Hematopoietic multipotent progenitor cell treated with erythropoietin and hydrocortisone succinate and interleukin-3 and kit ligand, for 6 days (in vitro differentiated cells): ENCODE measurements around the gene NAGPA.

Experiments
- DNase-seq: peaks from one replicate; pipeline ENCODE4 v3.0.0-alpha.2; 2015

The NAGPA gene

GRCh38 chr16:5027086-5027485 lies 6.6 kb downstream of the NAGPA start:
- DNase-seq, result no peak

- no peak for DNase-seq
Measured at GRCh38 chr16:5026664-5027063, 7.1 kb downstream of the NAGPA start.

GRCh38 chr16:5025171-5025632 lies 8.5 kb downstream of the NAGPA start:
- peak; percentile 58 for DNase-seq

GRCh38 chr16:5024632-5025031 lies 9.1 kb downstream of the NAGPA start:
- DNase-seq, result peak; percentile 59

GRCh38 chr16:5022521-5022920 lies 11.2 kb downstream of the NAGPA start:
- DNase-seq, result no peak

DNA sequence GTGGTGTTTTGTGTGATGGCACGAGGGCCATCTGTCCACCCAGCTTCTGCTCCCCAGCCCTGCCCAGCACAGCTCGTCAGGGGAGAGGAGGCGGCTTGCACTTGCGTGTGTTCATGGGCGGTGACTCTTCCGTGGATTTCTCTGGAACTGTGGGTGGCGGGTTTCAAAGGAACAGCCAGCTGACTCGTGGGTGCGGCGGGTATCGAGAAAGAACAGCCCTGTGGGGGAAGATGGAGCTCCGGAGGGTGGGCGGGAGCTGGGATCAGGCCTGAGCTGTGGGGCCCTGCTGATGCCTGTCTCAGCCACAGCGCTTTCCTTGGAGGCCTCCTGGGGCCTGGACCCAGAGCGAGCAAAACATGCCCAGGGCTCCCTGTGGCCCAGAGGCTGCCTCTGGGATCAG lies 13.2 kb downstream of the NAGPA start:
- DNase-seq, result no peak

- no peak for DNase-seq
Measured at GRCh38 chr16:5019775-5020174, 14.0 kb downstream of the NAGPA start.

- no peak for DNase-seq
Measured at GRCh38 chr16:5018793-5019192, 14.9 kb downstream of the NAGPA start.

GRCh38 chr16:5017678-5017969 lies 16.1 kb downstream of the NAGPA start:
- no peak for DNase-seq

GRCh38 chr16:5016967-5017677 lies 16.6 kb downstream of the NAGPA start:
- no peak for DNase-seq

DNA sequence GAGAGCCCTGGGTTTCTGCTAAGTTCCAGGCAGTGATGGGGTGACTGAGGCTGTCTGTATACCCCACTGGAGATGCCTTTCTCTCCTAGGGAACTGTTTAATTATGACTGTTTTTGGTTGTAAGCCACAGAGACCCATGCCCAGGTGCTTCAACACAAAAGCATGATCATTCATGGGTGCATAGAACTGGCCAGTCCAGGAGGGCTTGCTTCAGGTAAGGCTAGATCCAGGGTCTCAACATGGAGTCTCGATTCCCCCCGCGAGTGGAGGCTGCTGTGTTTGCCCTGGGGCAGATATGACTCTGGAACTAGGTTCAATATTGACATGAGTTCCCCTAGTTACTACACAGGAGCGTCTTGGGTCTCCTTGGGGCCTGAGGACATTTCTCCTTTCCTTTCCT lies 17.8 kb downstream of the NAGPA start:
- no peak for DNase-seq

DNA sequence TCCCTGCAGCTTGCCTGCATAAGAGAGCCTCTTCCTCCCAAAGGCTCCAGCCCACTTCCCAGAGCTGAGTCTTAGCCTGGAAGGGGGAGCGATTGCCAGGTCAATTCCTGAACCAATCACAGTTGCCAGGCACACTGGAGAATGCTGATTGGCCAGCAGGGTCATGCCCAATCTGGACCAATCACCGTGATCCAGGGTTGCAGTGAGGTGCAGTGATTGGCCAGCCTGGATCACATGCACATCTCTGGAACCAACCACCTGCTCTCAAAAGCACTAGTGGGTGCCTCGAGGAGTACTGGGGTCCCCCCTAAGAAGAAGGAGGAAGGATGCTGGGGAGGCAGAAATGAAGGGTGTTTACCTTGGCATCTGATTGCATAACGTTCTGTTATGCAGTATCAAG lies 18.4 kb downstream of the NAGPA start:
- DNase-seq, result no peak

- no peak for DNase-seq
Measured at GRCh38 chr16:5012887-5013286, 20.8 kb downstream of the NAGPA start.

GRCh38 chr16:5011637-5012036 lies 22.1 kb downstream of the NAGPA start:
- no peak for DNase-seq

GRCh38 chr16:5010576-5011329 lies 23.0 kb downstream of the NAGPA start:
- no peak for DNase-seq

DNA sequence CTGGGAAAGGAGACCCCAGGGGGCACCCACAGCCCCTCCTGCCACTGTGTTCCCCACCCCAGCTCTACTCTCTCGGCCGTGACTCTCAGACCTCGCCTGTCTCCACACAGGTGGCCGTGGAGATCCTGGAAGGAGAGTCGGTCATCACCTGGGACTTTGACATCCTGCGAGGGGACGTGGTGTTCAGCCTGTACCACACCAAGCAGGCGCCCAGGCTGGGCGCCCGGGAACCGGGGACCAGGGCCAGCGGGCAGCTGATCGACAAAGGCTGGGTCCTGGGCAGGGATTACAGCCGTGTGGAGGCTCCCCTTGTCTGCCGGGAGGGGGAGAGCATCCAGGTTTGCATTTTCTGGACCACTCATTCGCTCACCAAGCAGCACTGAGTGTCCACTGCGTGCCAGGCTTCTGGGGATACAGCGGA lies 25.4 kb downstream of the NAGPA start:
- DNase-seq, result no peak

- DNase-seq, result no peak
Measured at GRCh38 chr16:5007256-5007655, 26.5 kb downstream of the NAGPA start.

DNA sequence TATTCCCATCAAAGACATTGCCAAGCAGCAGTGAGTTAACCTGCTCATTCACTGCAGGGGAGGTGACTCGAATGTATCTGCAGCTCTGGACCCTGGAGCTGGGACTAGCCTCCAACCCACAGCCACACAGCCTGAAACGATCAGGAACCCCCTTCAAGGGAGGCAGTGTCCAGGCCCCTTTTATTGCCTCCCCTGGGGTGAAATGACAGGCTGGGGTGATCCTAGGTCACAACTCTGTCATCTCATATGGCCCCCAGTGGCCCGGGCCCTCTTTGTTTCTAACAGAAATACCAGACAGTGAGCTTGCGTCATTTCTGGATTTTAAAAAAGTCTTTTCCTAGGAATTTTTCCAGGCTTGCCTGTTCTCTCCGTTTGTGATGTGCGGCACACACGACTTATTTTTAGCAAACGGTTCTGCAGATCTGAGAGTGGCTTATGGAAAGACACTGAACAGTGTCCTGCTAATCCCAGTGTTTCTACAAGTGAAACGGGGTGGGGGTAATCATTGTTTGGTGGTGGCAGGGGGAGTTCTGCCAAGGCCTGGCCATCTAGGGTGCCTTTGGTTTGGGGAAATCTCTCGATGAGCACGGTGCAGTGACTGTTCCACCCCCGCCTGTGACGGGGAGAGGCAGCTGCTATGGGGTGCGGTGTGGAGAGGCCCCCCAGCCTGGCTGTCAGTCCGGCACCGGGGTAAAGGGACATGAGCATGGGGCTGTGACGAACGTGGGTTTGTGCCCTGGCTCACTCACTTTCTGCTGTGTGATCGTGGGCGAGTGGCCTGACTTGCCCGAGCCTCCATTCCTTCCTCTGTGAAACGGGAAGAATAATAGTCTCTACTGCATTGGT lies 27.2 kb downstream of the NAGPA start:
- no peak for DNase-seq

DNA sequence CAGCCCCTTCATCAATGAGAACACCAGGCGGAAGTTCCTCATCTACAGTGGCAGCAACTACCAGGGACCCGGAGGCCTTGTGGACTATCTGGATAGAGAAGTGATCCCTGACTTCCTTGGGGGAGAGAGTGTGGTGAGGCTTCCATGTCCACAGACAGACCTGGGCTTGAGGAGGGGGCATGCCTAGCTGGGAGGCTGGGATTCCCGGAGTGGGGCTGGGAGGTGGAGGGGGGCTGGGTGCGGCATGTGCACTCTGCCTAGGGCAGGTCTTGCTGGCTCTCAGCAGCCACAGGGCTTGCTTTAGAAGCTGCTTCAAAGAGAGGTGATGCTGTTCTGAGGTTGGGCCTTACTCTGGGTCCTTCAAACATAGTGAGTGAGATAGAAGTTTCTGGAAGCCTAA lies 27.8 kb downstream of the NAGPA start:
- DNase-seq, result no peak

- no peak for DNase-seq
Measured at GRCh38 chr16:5004311-5004710, 29.4 kb downstream of the NAGPA start.

- no peak for DNase-seq
Measured at GRCh38 chr16:5003828-5004227, 29.9 kb downstream of the NAGPA start.

- no peak for DNase-seq
Measured at GRCh38 chr16:5003211-5003610, 30.5 kb downstream of the NAGPA start.

DNA sequence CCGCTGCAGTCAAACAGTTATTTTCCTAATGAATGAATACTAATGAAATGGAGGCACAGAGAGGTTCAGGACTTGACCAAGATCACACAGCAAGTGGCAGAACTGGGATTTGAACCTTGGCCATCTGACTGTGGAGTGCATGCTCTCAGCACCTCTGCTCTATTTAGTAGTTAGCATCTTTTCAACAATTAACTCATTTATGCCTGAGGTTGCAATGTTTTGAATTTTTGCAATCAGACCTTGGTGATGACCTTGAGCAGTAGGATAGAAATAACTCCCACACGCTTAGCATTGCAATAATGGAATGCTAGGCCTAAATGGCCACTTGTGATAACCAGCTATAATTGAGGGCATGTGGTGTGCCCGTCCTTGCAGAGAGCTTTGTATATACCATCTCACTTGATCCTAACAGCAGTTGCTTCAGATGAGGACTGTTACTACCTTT lies 31.0 kb downstream of the NAGPA start:
- no peak for DNase-seq

DNA sequence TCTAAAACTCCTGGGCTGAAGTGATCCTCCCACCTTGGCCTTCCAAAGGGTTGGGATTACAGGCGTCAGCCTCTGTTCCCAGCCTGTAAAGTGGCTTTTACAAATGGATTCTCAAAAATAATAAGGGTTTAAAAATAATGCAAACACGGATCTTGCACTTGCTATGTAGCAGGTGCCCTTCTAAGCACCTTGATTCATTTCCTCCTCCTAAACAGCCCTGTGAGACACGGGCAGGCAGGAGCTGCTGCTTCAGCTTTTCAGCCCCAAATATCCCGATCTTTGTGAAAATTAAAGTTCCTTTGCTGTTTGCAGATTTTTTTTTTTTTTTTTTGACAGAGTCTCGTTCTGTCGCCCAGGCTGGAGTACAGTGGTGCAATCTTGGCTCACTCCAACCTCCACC lies 31.7 kb downstream of the NAGPA start:
- no peak for DNase-seq
